Osteoblast (primary cell): ENCODE measurements around the gene PPP1R3F. TPM values are rescaled to one million over a fixed set of nuclear protein-coding genes. Genes with fewer than 3 reads are reported as not detected.
A peak's percentile ranks its signal among the peaks of the same experiment; 100 is the strongest.
"Not testable (repeated sequence)": the region's sequence is repeated elsewhere in the genome, so short reads cannot be mapped to it uniquely, and the experiment has no call there.

Experiments used
- DNase-seq: peaks from one replicate; pipeline ENCODE4 v3.0.0; 2011; ENCODE audit warnings: low spot score, mixed read lengths; ENCODE audit not compliant: insufficient read length; ENCODE audit errors: missing footprints
- H2AFZ ChIP-seq: 2 replicates; pipeline ENCODE4 v1.6.0; 2011; ENCODE audit warnings: mild to moderate bottlenecking, low read length
- H3K27ac ChIP-seq: 2 replicates; pipeline ENCODE4 v1.5.1; 2011; ENCODE audit warnings: mild to moderate bottlenecking, low read depth, low read length, moderate library complexity
- H3K27me3 ChIP-seq: 2 replicates; pipeline ENCODE4 v1.6.0; 2012; ENCODE audit warnings: mild to moderate bottlenecking, control low read depth, inconsistent platforms, low read length, moderate library complexity; ENCODE audit not compliant: insufficient read depth
- H3K36me3 ChIP-seq: 2 replicates; pipeline ENCODE4 v1.5.1; 2011; ENCODE audit warnings: mild to moderate bottlenecking, low read length, control low read depth, moderate library complexity; ENCODE audit not compliant: insufficient read depth
- H3K4me1 ChIP-seq: 2 replicates; pipeline ENCODE4 v1.5.1; 2011; ENCODE audit warnings: mild to moderate bottlenecking, low read length, control low read depth, moderate library complexity; ENCODE audit not compliant: insufficient read depth
- H3K4me2 ChIP-seq: 2 replicates; pipeline ENCODE4 v1.6.0; 2011; ENCODE audit warnings: mild to moderate bottlenecking, low read length; ENCODE audit not compliant: insufficient read depth
- H3K4me3 ChIP-seq: fragments of 200-600 bp; sonication (generic); 3 replicates; pipeline ENCODE4 v1.5.1; 2012; ENCODE audit warnings: mild to moderate bottlenecking, low read length, inconsistent platforms; ENCODE audit not compliant: insufficient read depth
- H3K79me2 ChIP-seq: 2 replicates; pipeline ENCODE4 v1.6.0; 2012; ENCODE audit warnings: mild to moderate bottlenecking, low read length, control low read depth, inconsistent platforms; ENCODE audit not compliant: insufficient read depth
- H3K9me3 ChIP-seq: 2 replicates; pipeline ENCODE4 v1.5.1; 2011; ENCODE audit warnings: low read depth, low read length, control low read depth
- H4K20me1 ChIP-seq: 2 replicates; pipeline ENCODE4 v1.6.0; 2012; ENCODE audit warnings: mild to moderate bottlenecking, low read length, control low read depth; ENCODE audit not compliant: insufficient read depth
- total RNA-seq: library from RNA; depleted of rRNA; stranded (reverse); fragments of >200 nt; gene quantifications from 2 replicates; pipeline ENCODE4 v1.2.3, GENCODE V29; 2012
- TF ChIP-seq, protein P1 (sequence below): IDR thresholded peaks from 2 replicates; pipeline ENCODE4 v1.5.1; 2011; ENCODE audit warnings: mild to moderate bottlenecking, low read depth, low read length, moderate library complexity; ENCODE audit errors: extremely low read depth

The PPP1R3F gene
- total RNA-seq, 1 donor: 4.0 TPM

DNA sequence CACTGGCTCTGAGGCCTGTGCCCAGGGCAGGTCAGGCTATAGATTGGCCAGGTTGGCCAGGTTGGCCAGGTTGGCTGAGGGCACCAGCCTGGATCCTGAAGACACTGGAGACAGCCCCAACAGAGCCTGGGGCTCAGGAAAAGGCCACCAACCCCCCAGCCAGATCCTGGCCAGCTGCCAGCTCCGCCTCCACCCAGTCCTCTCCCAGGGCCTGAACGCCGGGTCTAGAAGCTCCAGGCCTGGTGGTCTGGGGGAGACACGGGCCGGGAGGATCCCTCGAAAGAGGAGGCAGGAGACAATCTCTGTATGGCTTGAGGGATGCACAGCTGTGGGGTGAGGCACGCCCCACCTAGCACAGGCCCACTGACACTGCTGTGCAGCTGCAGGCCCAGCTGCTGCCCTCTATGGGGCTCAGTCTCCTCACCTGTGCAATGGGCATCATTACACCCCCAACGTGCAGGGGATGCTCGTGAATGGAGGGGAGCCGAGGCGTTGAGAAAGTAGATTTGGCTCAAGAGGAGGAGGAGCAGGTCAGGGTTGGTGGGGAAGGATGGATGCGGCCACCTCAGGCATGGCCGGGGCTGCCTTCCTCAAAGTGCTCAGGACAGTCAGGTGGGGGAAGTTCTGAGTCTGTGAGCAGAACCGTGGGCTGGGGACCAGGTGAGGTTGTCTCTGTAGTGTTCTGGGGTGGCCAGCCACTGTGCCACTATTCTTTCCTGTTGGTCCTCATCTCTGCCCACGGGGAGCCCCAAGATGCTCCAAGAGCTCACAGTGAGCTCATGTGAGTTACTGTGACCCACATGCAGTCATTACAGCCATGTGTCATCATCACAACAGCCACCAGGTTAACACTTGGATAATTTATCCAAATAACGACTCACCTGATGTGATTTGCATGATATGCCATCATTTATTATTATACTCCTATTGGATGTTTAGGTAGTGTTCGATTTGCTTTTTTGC is 23.1 kb downstream of the PPP1R3F start:
- H3K36me3 ChIP-seq: no peaks in the 10 kb centered on the region
- no peak overlapping the region for H3K27ac ChIP-seq
- DNase-seq: no peak
- H3K9me3 ChIP-seq: no peaks in the 10 kb centered on the region
- H4K20me1 ChIP-seq: no peaks in the 10 kb centered on the region
- TF ChIP-seq, protein P1, sequence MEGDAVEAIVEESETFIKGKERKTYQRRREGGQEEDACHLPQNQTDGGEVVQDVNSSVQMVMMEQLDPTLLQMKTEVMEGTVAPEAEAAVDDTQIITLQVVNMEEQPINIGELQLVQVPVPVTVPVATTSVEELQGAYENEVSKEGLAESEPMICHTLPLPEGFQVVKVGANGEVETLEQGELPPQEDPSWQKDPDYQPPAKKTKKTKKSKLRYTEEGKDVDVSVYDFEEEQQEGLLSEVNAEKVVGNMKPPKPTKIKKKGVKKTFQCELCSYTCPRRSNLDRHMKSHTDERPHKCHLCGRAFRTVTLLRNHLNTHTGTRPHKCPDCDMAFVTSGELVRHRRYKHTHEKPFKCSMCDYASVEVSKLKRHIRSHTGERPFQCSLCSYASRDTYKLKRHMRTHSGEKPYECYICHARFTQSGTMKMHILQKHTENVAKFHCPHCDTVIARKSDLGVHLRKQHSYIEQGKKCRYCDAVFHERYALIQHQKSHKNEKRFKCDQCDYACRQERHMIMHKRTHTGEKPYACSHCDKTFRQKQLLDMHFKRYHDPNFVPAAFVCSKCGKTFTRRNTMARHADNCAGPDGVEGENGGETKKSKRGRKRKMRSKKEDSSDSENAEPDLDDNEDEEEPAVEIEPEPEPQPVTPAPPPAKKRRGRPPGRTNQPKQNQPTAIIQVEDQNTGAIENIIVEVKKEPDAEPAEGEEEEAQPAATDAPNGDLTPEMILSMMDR: no peak
- no peak overlapping the region for H2AFZ ChIP-seq
- no peaks in the 10 kb centered on the region for H3K4me1 ChIP-seq
- no peak overlapping the region for H3K4me3 ChIP-seq
- H3K27me3 ChIP-seq: no peaks in the 10 kb centered on the region
- no peaks in the 10 kb centered on the region for H3K79me2 ChIP-seq
- H3K4me2 ChIP-seq: no peak overlapping the region

DNA sequence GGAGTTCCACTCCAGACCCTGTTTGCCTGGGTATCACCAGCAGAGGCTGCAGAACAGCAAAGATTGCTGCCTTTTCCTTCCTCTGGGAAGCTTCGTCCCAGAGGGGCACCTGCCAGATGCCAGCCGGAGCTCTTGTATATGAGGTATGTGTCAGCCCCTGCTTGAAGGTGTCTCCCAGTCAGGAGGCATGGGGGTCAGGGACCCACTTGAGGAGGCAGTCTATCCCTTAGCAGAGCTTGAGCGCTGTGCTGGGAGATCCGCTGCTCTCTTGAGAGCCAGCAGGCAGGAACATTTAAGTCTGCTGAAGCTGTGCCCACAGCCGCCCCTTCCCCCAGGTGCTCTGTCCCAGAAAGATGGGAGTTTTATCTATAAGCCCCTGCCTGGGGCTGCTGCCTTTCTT is 29.7 kb downstream of the PPP1R3F start:
- not testable (repeated sequence) for H2AFZ ChIP-seq, H3K4me1 ChIP-seq, H3K4me2 ChIP-seq, H3K27ac ChIP-seq, H3K79me2 ChIP-seq, H4K20me1 ChIP-seq, DNase-seq, H3K36me3 ChIP-seq, H3K4me3 ChIP-seq, H3K27me3 ChIP-seq, H3K9me3 ChIP-seq

DNA sequence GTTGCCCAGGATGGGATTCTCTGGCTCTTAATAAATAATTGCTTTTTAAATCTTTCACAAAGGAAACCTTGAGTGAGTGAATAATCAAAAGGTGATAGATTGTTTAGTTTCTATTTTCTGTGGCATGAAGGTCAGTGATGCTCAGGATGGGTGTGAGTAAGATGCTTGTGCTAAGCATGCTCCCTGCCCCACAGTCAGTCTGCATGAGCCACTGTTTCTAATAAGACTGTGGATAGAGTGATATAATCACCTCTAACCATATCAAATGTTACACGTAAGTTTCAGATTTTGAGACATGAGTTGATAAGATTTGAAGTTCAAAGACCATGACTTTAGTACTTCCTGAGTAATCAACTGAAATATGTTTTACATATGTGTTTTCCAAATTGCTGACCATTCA is 31.1 kb downstream of the PPP1R3F start:
- Histone ChIP-seq H3K4me2 (no peak overlapping the region), H3K4me3 (no peak overlapping the region), H3K27me3 (no peaks in the 10 kb centered on the region), H3K9me3 (no peaks in the 10 kb centered on the region), H2AFZ (no peak overlapping the region), H4K20me1 (no peaks in the 10 kb centered on the region), H3K27ac (no peak overlapping the region), H3K36me3 (no peaks in the 10 kb centered on the region), H3K79me2 (no peaks in the 10 kb centered on the region), H3K4me1 (no peaks in the 10 kb centered on the region)
- DNase-seq: peak; percentile 55
- TF ChIP-seq, protein P1: no peak

DNA sequence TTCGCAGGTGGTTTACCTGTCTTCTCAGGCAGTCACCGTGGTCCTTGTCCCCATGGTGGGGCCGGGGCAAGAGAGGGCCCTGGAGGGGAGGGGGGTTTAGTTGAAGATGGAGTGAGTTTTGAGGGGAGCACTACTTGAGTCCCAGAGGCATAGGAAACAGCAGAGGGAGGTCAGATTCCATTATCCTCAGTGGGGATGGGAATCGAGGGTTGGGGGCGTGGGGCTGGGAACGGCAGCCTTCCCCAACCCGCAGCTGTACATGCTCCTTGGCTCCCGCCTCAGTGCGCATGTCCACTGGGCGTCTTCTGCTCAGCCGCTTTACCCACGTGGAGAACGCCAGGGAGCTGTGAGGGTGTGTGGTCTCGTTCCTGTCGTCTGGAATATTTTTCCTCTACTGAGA is 33.8 kb downstream of the PPP1R3F start, which contains the start of gene GAGE10:
Gene GAGE10, plus strand, starts transcription at position 301 of the 400 bp plus-strand sequence. CDS start 1,214 bp downstream, outside the sequence.
- DNase-seq: peak; percentile 65
- Histone ChIP-seq H4K20me1 (no peaks in the 10 kb centered on the region), H3K27me3 (no peaks in the 10 kb centered on the region), H3K4me2 (no peak within 1 kb of the TSS), H3K4me3 (no peak within 1 kb of the TSS), H2AFZ (no peak within 1 kb of the TSS), H3K36me3 (no peaks in the 10 kb centered on the region), H3K79me2 (no peaks in the 10 kb centered on the region), H3K4me1 (no peaks in the 10 kb centered on the region), H3K27ac (no peak within 1 kb of the TSS), H3K9me3 (no peaks in the 10 kb centered on the region)
- TF ChIP-seq, protein P1: no peak

DNA sequence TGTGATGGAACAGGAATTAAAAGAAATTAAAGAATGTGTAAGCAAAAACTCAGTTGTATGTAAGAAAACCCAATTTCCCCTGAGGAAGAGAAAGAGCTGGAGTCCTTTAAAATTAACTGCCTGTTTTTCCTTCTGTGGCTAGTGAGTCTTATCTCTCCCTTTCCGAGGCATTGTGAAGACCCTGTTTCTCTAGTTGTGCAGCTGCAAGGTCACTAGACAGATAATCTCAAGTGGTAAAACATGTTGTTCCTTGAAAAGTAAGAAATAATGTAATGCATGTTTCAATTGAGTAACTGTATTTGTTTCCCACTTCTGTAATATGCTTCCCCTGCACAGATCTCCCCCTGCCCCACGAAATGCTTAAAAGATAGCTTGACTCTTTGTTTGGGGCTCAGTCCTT is 38.2 kb downstream of the PPP1R3F start:
- H3K9me3 ChIP-seq, H4K20me1 ChIP-seq, H3K36me3 ChIP-seq, H3K4me3 ChIP-seq, H2AFZ ChIP-seq, H3K79me2 ChIP-seq, H3K4me1 ChIP-seq, H3K27me3 ChIP-seq, H3K27ac ChIP-seq, DNase-seq, H3K4me2 ChIP-seq: not testable (repeated sequence)
